Suprapubic skin (tissue), 4 donors: ENCODE results near the gene NDUFB1. TPM values are rescaled to one million over a fixed set of nuclear protein-coding genes. Genes with fewer than 3 reads are reported as not detected.

Source experiments
- DNase-seq, 2 donors: peaks; one replicate each; pipeline ENCODE4 v3.0.0-alpha.2; 2019; ENCODE audit warnings: low spot score in 2 of 2
- H3K27ac ChIP-seq: fragments of 200-600 bp; sonication (generic); one replicate; pipeline ENCODE4 v1.5.1; 2019
- H3K27me3 ChIP-seq: fragments of 200-600 bp; sonication (generic); one replicate; pipeline ENCODE4 v1.5.1; 2019
- H3K36me3 ChIP-seq: fragments of 200-600 bp; sonication (generic); one replicate; pipeline ENCODE4 v1.5.1; 2019
- H3K4me1 ChIP-seq: fragments of 200-600 bp; sonication (generic); one replicate; pipeline ENCODE4 v1.5.1; 2019
- H3K4me3 ChIP-seq: fragments of 200-600 bp; sonication (generic); one replicate; pipeline ENCODE4 v1.5.1; 2019; ENCODE audit warnings: mild to moderate bottlenecking
- H3K9me3 ChIP-seq: fragments of 200-600 bp; sonication (generic); one replicate; pipeline ENCODE4 v1.5.1; 2019
- EP300 ChIP-seq: sonication (generic); formaldehyde crosslinking; IDR thresholded peaks from one replicate; pipeline ENCODE4 v1.6.1; 2017; ENCODE audit warnings: antibody characterized with exemption
- POLR2A ChIP-seq, 2 donors: fragments of 450-650 bp; IDR thresholded peaks; one replicate each; pipeline ENCODE4 v1.6.1; 2017; ENCODE audit warnings: antibody characterized with exemption in 2 of 2, mild to moderate bottlenecking in 2 of 2, moderate library complexity in 2 of 2
- POLR2AphosphoS5 ChIP-seq, 3 donors: sonication (generic); formaldehyde crosslinking; IDR thresholded peaks; one replicate each; pipeline ENCODE4 v1.6.1; 2017; ENCODE audit warnings: antibody characterized with exemption in 3 of 3
- WGBS: methylation state at CpG from one replicate; pipeline ENCODE4 v1.1.5; 2018; 5-methylcytosine and 5-hydroxymethylcytosine counted together
- total RNA-seq, 4 donors: library from RNA; depleted of rRNA; stranded (reverse); fragments of >200 nt; gene quantifications; one replicate each; pipeline ENCODE4 v1.1.0, GENCODE V29; 2016
- TF ChIP-seq, protein P1 (sequence below), 2 donors: fragments of 200-600 bp in 1 of 2; fragments of 450-650 bp in 1 of 2; sonication (generic) in 1 of 2; IDR thresholded peaks; one replicate each; pipeline ENCODE4 v1.5.1; 2016 to 2019; ENCODE audit warnings: antibody characterized with exemption in 2 of 2, mild to moderate bottlenecking in 1 of 2, moderate library complexity in 1 of 2

NDUFB1 gene
- total RNA-seq, 4 donors from 2014 or later, result 140 to 234 (median 201) TPM

DNA sequence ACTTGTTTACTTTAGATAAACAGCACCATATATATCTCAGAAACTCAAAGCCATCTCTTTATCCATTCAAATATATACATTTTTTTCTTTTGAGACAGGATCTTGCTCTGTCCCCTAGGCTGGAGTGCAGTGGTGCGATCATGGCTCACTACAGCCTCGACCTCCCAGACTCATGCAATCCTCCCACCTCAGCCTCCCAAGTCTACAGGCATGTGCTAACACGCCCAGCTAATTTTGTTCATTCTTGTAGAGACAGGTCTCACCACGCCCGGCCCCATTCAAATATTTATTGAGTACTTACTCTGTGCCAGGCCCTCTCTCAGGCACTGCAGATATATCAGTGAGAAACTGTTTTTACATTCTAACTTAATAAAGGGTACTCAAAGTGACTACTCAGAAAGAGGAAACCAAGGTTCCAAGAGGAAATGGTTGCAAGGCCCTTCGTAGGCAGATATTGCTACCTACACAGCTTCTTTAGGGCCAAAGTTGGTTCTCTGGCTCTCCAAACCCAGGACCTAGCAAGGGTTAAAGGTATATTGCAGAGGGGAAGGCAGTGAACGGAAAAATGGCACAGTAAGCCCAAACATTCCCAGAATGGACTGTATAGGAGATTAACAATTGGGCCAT is 18.0 kb downstream of the NDUFB1 start:
- TF ChIP-seq EP300 (no peak), POLR2AphosphoS5 (IDR thresholded peaks at IDR 0.05) (no peak), POLR2A (IDR thresholded peaks at IDR 0.05) (no peak)
- TF ChIP-seq, protein P1, sequence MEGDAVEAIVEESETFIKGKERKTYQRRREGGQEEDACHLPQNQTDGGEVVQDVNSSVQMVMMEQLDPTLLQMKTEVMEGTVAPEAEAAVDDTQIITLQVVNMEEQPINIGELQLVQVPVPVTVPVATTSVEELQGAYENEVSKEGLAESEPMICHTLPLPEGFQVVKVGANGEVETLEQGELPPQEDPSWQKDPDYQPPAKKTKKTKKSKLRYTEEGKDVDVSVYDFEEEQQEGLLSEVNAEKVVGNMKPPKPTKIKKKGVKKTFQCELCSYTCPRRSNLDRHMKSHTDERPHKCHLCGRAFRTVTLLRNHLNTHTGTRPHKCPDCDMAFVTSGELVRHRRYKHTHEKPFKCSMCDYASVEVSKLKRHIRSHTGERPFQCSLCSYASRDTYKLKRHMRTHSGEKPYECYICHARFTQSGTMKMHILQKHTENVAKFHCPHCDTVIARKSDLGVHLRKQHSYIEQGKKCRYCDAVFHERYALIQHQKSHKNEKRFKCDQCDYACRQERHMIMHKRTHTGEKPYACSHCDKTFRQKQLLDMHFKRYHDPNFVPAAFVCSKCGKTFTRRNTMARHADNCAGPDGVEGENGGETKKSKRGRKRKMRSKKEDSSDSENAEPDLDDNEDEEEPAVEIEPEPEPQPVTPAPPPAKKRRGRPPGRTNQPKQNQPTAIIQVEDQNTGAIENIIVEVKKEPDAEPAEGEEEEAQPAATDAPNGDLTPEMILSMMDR (IDR thresholded peaks at IDR 0.05), result no peak
- H3K27ac ChIP-seq, result no peak overlapping the region
- H3K9me3 ChIP-seq, result no peaks in the 10 kb centered on the region
- no peaks in the 10 kb centered on the region for H3K36me3 ChIP-seq
- DNase-seq, result no peak
- WGBS, result 83% methylated on average over 7 of the region's 7 CpGs
- H3K4me1 ChIP-seq, result peaks cover 28% of the 10 kb centered on the region
- H3K27me3 ChIP-seq, result no peaks in the 10 kb centered on the region
- H3K4me3 ChIP-seq, result no peak overlapping the region

DNA sequence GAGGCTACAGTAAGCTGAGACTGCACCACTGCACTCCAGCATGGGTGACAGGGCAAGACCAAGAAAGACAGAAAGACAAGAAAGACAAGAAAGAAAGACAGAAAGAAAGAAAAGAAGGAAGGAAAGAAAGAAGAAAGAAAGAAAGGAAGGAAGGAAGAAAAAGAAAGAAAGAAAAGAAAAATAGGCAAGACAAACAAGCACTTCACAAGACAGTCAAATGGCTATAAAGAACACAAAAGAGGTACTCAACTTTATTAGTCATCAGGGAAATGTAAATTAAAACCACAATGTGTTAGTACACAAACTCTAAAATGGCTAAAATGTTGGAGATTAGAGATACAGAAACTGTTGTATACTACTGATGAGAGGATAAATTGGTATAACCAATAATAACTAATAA is 21.7 kb downstream of the NDUFB1 start:
- no peak for TF ChIP-seq POLR2AphosphoS5 (IDR thresholded peaks at IDR 0.05)
- no peak for TF ChIP-seq POLR2A (IDR thresholded peaks at IDR 0.05)
- no peak for TF ChIP-seq EP300
- TF ChIP-seq, protein P1 (IDR thresholded peaks at IDR 0.05), result no peak
- Histone ChIP-seq H3K9me3 (no peaks in the 10 kb centered on the region), H3K4me1 (peaks cover 17% of the 10 kb centered on the region)

DNA sequence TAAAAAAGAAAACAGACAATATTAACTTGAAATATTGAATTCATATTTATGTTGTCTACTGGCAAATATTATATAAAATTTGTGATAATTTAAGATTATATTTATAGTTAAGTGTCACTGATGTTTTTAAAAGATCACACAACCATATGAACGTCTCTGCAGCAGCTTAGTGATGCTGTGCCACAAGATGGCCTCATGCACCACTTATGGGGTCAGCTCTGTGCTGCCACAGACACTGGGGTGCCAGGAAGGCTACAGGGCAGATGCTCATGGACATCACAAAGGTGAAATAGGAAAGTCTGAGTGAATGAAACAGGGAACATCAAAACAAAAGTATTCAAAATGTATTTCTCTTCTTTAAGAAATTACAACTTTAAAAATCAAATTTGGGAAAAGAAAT is 28.2 kb downstream of the NDUFB1 start:
- no peak for TF ChIP-seq POLR2A (IDR thresholded peaks at IDR 0.05)
- TF ChIP-seq EP300, result no peak
- TF ChIP-seq, protein P1 (IDR thresholded peaks at IDR 0.05), result no peak
- TF ChIP-seq POLR2AphosphoS5 (IDR thresholded peaks at IDR 0.05), result no peak
- 46% methylated on average over 1 of the region's 1 CpG for WGBS
- H3K27me3 ChIP-seq, result no peaks in the 10 kb centered on the region
- no peak overlapping the region for H3K4me3 ChIP-seq
- peaks cover 61% of the 10 kb centered on the region for H3K36me3 ChIP-seq
- H3K27ac ChIP-seq, result no peak overlapping the region
- DNase-seq, result no peak
- no peaks in the 10 kb centered on the region for H3K4me1 ChIP-seq
- no peaks in the 10 kb centered on the region for H3K9me3 ChIP-seq

More for the DNA sequence above, 21.7 kb downstream of the NDUFB1 start:
- Histone ChIP-seq H3K27ac (no peak overlapping the region), H3K27me3 (no peaks in the 10 kb centered on the region), H3K36me3 (peaks cover 15% of the 10 kb centered on the region), H3K4me3 (no peak overlapping the region)
- no peak for DNase-seq

DNA sequence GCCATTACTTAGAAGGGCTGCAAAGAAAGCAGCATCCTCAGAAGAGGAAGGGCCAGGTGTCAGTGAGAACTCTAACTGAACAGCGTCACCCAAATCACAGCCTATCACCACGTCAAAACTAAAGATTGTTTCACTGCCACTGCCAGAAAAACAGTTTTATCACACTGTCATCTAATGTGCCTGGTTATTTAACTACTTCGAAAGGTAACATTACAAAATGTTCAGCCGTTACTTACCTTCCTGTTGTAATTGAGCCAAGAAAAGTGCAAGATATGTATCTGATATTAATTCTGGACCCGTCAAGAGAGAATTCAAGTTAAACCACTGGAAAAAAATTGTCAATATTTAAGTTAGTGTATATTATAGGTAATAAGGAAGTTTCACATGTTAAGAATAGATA is 33.0 kb downstream of the NDUFB1 start:
- TF ChIP-seq, protein P1 (IDR thresholded peaks at IDR 0.05), result no peak
- TF ChIP-seq EP300 (no peak), POLR2AphosphoS5 (IDR thresholded peaks at IDR 0.05) (no peak), POLR2A (IDR thresholded peaks at IDR 0.05) (no peak)
- no peak for DNase-seq
- 88% methylated on average over 5 of the region's 5 CpGs for WGBS
- no peak overlapping the region for H3K4me3 ChIP-seq
- no peaks in the 10 kb centered on the region for H3K9me3 ChIP-seq
- no peaks in the 10 kb centered on the region for H3K4me1 ChIP-seq
- no peaks in the 10 kb centered on the region for H3K27me3 ChIP-seq
- no peak overlapping the region for H3K27ac ChIP-seq
- H3K36me3 ChIP-seq, result peaks cover 81% of the 10 kb centered on the region

DNA sequence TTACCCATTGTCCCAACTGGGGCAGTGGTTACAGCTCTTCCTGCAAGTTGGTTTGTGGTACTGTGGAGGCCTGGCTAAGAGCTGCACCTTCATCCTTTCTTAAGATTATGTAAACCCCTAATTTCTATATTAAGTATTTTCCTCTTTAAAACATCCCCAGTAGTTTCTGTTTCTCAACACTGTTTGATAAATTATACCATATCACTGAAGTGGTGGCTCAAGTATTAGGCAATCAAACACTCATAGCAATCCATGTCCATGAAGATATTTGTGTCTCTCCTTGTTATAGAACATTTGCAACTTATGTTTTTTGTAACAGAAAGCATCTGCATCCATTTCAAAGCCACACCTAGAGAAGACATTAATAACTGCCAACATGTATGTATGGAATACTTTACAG is 47.0 kb downstream of the NDUFB1 start:
- no peaks in the 10 kb centered on the region for H3K27me3 ChIP-seq
- TF ChIP-seq EP300 (no peak), POLR2A (IDR thresholded peaks at IDR 0.05) (no peak), POLR2AphosphoS5 (IDR thresholded peaks at IDR 0.05) (no peak)
- TF ChIP-seq, protein P1 (IDR thresholded peaks at IDR 0.05), result no peak
- H3K36me3 ChIP-seq, result peaks cover 93% of the 10 kb centered on the region
- no peak overlapping the region for H3K4me3 ChIP-seq
- no peaks in the 10 kb centered on the region for H3K9me3 ChIP-seq
- no peaks in the 10 kb centered on the region for H3K4me1 ChIP-seq
- no peak overlapping the region for H3K27ac ChIP-seq
- no peak for DNase-seq

Other genes with a start within 250 kb of the NDUFB1 start
- gene FBLN5, start 174.0 kb downstream of the NDUFB1 start, total RNA-seq, result 10 to 100 TPM; 20.3 to 44.3 (median 37.2) TPM
- gene TRIP11, start 81.6 kb downstream of the NDUFB1 start, total RNA-seq, result 10 to 100 TPM; 23.3 to 59.1 (median 36.9) TPM
- gene ATXN3, start 15.1 kb downstream of the NDUFB1 start, total RNA-seq, result 10 to 100 TPM; 35.2 to 76.9 (median 39.1) TPM
- 10 to 100 TPM; 13.0 to 39.6 (median 32.3) TPM for gene CPSF2, start 263 bp upstream of the NDUFB1 start, total RNA-seq
- under 1 TPM; 0.11 to 0.57 (median 0.34) TPM for gene SLC24A4, start 201.5 kb upstream of the NDUFB1 start, total RNA-seq